Measurements from ENCODE around the gene PRICKLE4. TPM values are rescaled to one million over a fixed set of nuclear protein-coding genes. Genes with fewer than 3 reads are reported as not detected.
A peak's percentile ranks its signal among the peaks of the same experiment; 100 is the strongest.

Gene PRICKLE4
- total and polyA plus RNA-seq, 2 donors (not counting 1 experiment from before 2014, with no cell fraction given), result 0.60 TPM; not detected in 1

DNA sequence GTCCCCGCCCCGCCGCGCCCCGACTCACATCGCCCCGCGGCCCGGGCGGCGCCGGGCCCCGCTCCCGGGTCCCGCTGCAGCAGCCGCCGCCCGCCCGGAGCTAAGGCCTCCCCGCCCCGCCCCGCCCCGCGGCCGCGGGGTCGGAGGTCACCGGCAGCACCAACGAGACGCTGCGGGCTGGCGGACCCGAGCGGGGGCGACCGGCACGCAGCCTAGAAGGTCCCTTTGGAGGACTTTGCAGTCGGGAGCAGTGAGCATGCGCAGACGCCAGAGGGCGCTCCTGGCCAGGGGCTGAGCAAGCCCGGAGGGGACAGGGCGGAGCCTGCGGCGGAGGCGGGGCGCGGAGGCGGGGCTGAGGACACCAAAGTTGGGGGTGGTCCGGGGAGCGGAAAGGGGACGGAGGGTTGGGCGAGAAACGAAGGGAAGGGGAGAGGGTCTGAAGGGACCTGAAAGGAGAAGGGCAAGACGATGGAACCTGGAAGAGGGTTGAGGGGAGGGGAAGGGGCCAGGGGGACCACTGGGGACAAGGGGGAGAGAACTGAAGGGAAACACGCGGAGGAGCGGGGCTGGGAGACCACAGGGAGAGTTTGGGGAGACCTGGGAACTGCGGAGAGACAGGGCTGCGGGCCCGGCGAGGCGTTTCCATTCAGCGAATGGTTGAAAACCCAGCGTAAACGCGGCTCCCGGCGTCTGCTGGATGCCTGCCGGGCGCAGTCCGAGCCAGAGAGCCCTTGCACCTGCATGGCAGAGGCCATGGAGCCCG, 613 bp upstream of the PRICKLE4 start, which contains the start of gene FRS3:
Gene FRS3 (minus strand): TSS at position 113 of the 763 bp plus-strand sequence. CDS start 2,913 bp downstream, outside the sequence.
- H3K27me3 ChIP-seq (replicated peaks in 1 of 4; ENCODE audit: control extremely low read depth in 1 of 4, control insufficient read depth in 3 of 4, insufficient read depth in 4 of 4, low read length in 3 of 4), result no peaks in the 10 kb centered on the region
- TF ChIP-seq CTCF (IDR thresholded peaks at IDR 0.05), result peak; percentile 79
- TF ChIP-seq EZH2 (IDR thresholded peaks at IDR 0.05; ENCODE audit: borderline replicate concordance, insufficient read depth, low read depth, low read length, poor library complexity, severe bottlenecking), result no peak
- H3K4me2 ChIP-seq (replicated peaks; ENCODE audit: low read depth, low read length, poor library complexity, severe bottlenecking), result peak within 1 kb of the TSS; percentile 90
- H3K27ac ChIP-seq (ENCODE audit: low read length in 2 of 2), result peak within 1 kb of the TSS in 1 of 2 donors; percentile 25
- ChIA-PET CTCF (interaction anchor here (1.0 to 10.0 kb wide), 4 partner anchors 264 to 447 kb away, joined by 3 to 198 read pairs (median 4); partner anchors contain the start of gene TAF8), POLR2A (interaction anchor here (0.5 to 1.0 kb wide), 3 partner anchors 116 to 792 kb away, joined by 3 read pairs; no protein-coding TSS in a partner anchor)
- peak within 1 kb of the TSS; percentile 74 for H3K9ac ChIP-seq (ENCODE audit: low read length)
- peak within 1 kb of the TSS; percentile 96 for H3K4me3 Mint-ChIP-seq
- H4K20me1 ChIP-seq (ENCODE audit: control insufficient read depth, insufficient read depth, low read length, poor library complexity, severe bottlenecking), result no peaks in the 10 kb centered on the region
- DNase-seq (peak; percentile 98), ATAC-seq (ENCODE audit: low read depth) (peak; percentile 96)
- peaks cover 8% of the 10 kb centered on the region for H3K79me2 ChIP-seq (ENCODE audit: control insufficient read depth, insufficient read depth, low read length)
- H3K27me3 Mint-ChIP-seq, result no peaks in the 10 kb centered on the region
- peak within 1 kb of the TSS; percentile 93 for H2AFZ ChIP-seq (ENCODE audit: insufficient read depth, low read depth, low read length, poor library complexity, severe bottlenecking)
- H3K27ac Mint-ChIP-seq, result peak within 1 kb of the TSS; percentile 77
- H3K4me1 Mint-ChIP-seq, result peaks cover 28% of the 10 kb centered on the region
- peaks cover 20 to 28% of the 10 kb centered on the region in 2 donors for H3K4me1 ChIP-seq (ENCODE audit: control insufficient read depth in 2 of 2, insufficient read depth in 2 of 2, low read length in 2 of 2)
- 1% methylated on average over 63 of the region's 73 CpGs for WGBS (ENCODE audit: insufficient coverage)
- H3K9me3 ChIP-seq (ENCODE audit: control extremely low read depth in 1 of 3, control insufficient read depth in 2 of 3, insufficient read depth in 1 of 3, low read length in 2 of 3), result no peaks in the 10 kb centered on the region
- peak within 1 kb of the TSS; percentile 49 to 79 (median 67) for H3K4me3 ChIP-seq (ENCODE audit: control extremely low read depth in 1 of 5, extremely low read depth in 1 of 5, insufficient read depth in 1 of 5, low read depth in 2 of 5, low read length in 4 of 5)
- no peaks in the 10 kb centered on the region for H3K9me3 Mint-ChIP-seq (ENCODE audit: insufficient read depth)
- intact Hi-C loops (cut with micrococcal nuclease), result loop anchor here (1.0 to 10.0 kb wide), 8 partner anchors 7 to 945 kb away; partner anchors contain the start of genes MRPS10, PRPH2, TAF8 and TFEB
- H3K36me3 ChIP-seq (replicated peaks in 1 of 2; ENCODE audit: control extremely low read depth in 1 of 2, control insufficient read depth in 1 of 2, extremely low read depth in 1 of 2, insufficient read depth in 2 of 2, low read length in 1 of 2), result peaks cover 2 to 18% of the 10 kb centered on the region in 2 experiments

Measured in B cell (primary cell).